T-helper 2 cell treated with Interferon-gamma antibody and Interleukin-4, amounts not matched to agents 100 ng/mL and 5 ng/mL, for 36 hours (primary cell): Measurements from ENCODE around the gene UGT1A9. TPM values are rescaled to one million over a fixed set of nuclear protein-coding genes. Genes with fewer than 3 reads are reported as not detected.
"Not testable (repeated sequence)": the region's sequence is repeated elsewhere in the genome, so short reads cannot be mapped to it uniquely, and the experiment has no call there.

Experiments used
- intact Hi-C: fragments of 100-400 bp; cut with micrococcal nuclease; formaldehyde crosslinking; loops from one replicate; pipeline ENCODE4 v1.15.1; 2023
- total RNA-seq: library from RNA; stranded (reverse); gene quantifications from 2 replicates; pipeline ENCODE4 v1.2.3, GENCODE V29; 2022

UGT1A9 gene
- not detected in 2 replicates for total RNA-seq

DNA sequence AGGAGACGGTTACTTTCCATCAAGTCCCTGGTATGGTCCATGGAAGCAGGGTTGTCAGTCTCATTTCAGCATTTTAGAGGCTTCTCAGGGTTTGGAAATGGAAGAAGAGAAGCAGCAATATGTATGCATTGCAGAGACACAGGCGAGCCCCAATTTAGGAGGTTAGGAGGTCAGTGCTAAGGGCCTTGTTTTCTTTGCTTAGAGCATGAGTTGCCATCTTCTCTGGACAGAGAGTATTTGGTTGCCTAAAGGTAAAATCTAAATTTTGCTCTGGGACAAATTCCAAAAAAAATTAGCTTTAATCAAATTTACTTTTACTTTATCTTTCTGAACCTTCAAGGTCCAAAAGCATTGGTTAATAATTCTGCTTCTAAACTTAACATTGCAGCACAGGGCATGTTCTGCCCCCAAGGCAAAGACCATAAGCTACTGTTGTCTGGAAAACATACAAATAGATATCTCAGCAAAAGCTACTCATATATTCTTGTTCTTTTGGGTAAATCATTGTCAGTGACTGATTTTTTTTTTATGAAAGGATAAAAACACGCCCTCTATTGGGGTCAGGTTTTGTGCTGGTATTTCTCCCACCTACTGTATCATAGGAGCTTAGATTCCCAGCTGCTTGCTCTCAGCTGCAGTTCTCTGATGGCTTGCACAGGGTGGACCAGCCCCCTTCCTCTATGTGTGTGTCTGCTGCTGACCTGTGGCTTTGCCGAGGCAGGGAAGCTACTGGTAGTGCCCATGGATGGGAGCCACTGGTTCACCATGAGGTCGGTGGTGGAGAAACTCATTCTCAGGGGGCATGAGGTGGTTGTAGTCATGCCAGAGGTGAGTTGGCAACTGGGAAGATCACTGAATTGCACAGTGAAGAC lies at the start of gene UGT1A9:
Gene UGT1A9 (plus strand): TSS at position 609 of the 872 bp plus-strand sequence. CDS start 37 bp downstream, at position 646.
- intact Hi-C loops: no loop called here

DNA sequence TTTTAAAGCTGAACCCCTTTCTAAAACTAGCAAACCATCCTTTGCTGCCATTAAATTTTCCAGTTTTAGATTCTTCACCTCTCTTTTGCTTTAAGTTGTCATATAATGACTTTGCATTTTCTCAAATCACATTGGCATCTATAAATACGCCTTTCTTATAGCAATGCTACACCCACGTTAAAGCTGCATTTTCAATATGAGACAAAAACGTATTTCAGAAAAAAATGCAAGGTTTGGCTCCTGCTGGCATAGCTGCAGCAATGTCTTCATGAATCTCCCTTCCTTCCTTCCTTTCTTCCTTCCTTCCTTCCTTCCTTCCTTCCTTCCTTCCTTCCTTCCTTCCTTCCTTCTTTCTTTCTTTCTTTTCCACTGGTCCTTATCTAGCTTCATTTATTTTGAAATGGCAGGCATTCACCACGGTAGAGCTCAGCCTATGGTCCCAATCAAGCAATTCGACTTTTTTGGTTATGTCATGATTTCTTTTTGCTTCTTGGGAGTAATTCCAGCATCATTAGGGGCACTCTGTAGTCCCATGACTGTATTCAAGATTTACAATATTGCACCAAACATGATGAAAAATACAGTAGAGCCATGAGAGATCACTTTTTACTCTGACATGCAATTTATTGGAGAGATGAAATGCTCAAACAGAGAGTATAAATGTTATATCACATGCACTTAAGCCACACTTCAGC lies 44.2 kb upstream of the UGT1A9 start:
- intact Hi-C loops: no loop called here

DNA sequence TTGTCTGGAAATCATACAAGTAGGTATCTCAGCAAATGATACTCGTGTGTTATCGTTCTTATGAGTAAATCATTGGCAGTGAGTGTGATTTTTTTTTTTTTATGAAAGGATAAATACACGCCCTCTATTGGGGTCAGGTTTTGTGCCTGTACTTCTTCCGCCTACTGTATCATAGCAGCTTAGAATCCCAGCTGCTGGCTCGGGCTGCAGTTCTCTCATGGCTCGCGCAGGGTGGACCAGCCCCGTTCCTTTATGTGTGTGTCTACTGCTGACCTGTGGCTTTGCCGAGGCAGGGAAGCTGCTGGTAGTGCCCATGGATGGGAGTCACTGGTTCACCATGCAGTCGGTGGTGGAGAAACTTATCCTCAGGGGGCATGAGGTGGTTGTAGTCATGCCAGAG lies 35.4 kb upstream of the UGT1A9 start, which contains the start of gene UGT1A10:
Gene UGT1A10 (plus strand): TSS at position 143 of the 400 bp plus-strand sequence. CDS start 75 bp downstream, at position 218.
- intact Hi-C loops: not testable (repeated sequence)

DNA sequence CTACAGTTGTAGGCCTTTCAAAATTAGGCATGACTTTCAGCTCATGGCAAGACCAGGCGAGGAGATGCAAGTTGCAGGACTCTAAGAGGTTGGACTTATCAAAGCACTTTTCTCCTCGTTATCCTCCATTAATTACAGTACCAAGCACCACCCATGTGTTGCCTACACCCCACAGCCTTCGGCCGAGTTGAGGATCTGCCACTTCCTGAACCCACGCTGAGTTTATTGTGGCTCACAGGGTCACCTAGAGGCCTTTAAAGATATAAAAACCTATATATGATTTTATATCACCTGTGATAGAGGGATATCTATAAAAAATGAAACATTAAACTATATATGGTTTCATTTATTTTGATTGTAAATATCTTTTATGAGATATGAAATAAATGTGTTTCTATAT lies 32.9 kb upstream of the UGT1A9 start:
- intact Hi-C loops: no loop called here

DNA sequence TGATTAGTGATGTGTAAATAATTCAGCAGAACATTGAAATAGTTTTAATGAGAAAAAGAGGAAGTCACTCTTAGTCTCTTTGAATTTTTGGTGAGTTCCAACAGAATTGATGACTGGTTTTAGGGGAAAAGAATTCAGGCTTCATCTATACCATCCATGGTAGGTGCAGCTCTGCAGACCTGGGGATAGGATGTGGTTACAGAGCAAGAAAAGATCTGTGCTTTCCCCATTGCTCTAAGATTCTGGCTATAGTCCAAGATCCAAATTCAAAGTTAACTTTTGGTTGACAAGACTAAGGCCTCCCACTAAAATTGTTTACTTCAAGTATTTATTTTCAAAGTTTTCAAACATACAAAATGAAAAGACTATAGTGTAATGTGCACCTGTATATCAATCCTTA lies 31.8 kb upstream of the UGT1A9 start:
- intact Hi-C loops: no loop called here

DNA sequence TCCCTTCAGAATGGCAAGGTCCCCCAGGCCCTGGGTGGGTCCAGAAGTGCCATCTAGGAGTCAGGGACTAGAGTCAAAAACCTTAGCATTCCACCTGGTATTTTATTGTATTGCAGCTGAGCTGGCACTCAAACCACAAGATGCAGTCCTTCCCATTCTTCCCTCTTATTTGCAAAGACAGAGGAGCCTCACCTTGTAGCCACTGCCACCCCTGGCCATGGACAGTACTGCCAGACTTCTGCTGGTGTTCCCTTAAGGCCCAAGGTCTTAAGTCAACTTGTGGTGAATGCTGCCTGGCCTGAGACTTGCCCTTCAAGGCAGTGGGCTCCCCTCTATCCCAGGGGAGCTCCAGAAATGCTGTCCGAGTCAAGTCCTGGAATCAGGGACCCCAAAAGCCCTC lies 28.6 kb upstream of the UGT1A9 start:
- intact Hi-C loops: no loop called here

DNA sequence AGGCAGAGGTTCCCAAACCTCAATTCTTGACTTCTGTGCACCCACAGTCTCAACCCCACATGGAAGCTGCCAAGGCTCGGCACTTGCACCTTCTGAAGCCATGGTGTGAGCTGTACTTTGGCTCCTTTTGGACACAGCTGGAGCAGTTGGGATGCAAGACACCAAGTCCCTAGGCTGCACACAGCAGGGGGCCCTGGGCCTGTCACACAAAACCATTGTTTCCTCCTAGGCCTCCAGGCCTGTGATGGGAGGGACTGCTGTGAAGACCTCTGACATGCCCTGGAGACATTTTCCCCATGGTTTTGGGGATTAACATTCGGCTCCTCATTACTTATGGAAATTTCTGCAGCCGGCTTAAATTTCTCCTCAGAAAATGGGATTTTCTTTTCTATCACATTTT lies 25.7 kb upstream of the UGT1A9 start:
- intact Hi-C loops: not testable (repeated sequence)

DNA sequence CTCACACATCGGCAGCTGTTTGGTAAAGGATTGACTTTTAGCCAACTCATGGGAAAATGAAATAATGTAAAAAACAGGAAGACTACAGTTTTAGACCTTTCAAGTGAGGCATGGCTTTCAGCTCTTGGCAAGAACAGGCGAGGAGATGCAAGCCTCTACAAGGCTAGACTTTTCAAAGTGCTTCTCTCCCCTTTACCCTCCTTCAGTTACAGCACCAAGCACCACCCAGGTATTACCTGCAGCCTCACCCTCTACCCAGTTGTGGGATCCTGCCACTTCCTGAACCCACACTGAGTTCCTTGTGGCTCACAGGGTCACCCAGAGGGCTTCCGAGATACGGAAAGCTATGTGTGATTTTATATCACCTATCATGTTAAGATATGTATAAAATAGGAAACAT lies 20.7 kb upstream of the UGT1A9 start:
- intact Hi-C loops: no loop called here

DNA sequence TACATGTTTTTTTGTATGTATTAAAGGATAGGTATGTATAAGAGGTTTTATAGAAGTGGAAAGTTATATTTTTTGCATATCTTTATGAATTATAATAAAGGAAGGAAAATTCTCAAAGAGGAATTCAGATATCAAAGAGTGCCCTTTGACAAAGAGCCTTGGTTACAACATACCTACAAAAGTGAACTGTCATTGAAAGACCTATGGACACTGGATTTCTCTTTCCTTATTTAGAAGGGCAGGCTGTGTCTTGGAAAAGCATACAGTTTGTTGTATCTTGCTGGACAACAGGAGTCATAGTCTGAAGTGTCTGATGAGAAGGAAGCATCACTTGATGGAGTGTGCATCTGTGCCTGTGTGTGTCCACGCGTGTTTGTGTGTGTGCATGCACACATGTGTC lies 20.3 kb upstream of the UGT1A9 start:
- intact Hi-C loops: no loop called here

DNA sequence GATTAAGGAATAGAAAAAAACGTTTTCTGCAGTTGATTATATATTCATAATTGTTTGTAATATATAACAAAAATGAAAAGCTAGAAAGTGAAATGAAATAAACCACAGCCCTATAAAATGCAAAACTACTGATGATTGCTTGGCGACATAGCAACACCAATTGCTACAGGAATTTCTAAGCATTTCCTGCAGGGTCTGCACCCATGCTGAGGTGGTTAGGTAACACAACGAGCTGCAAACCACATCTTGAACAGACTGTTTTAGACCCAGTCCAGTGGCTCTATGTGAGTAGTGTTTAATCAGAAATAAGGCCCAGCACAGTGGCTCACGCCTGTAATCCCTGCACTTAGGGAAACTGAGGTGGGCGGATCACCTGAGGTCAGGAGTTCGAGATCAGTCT lies 17.2 kb upstream of the UGT1A9 start:
- intact Hi-C loops: no loop called here

DNA sequence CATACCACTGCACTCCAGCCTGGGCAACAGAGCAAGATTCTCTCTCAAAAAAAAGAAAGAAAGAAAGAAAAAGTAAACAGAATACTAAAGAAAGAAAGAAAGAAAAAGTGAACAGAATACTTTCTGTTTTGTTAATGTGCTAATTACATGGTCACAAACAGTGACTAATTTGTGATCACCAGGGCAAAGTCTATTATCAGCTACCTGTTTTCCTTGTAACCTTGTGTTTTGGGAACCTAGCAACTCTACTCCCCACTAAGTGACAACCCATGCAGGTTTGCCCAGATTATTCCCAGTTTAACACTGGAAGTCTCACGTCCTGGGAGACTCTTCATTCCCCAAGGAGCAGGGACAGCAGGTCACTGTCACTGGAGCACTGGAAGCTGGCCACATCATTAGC lies 16.7 kb upstream of the UGT1A9 start:
- intact Hi-C loops: no loop called here

DNA sequence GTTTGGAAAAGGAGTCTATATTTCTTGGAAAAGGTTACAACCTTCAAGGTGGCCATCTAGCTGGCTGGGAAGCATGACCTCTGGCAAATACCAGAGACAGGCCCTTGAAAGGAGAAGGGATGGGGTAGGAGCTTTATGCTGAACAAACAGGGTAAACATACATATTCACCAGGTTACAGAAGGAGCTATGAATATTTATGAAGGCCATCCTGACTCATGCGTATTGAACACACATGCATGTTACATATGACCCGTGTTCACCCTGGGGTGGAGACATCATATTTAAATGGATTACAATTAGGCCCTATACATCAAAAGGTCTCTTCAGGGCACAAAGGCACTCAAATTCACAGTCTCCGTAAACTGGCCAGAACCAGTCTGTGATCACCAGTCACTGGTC lies 15.8 kb upstream of the UGT1A9 start:
- intact Hi-C loops: not testable (repeated sequence)

DNA sequence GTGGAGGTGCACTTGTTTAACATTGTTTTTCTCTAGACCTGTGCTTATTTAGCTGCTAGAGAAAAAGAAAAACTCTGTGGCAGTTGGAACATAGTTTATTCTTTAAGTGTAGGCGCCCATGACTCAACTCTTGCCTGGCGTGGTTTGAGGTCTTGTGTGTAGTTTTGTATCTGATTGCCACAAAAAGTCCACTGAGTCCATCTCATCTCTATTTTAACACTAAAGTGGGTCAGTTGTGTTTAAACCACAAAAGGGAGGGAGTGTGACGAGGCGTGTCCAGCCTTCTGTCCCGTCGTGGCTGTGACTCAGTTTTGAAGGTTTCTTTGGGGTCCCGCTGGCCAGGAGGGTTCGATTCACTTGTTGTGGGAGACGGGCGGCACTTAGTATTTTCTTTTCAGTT lies 15.3 kb upstream of the UGT1A9 start:
- intact Hi-C loops: no loop called here

DNA sequence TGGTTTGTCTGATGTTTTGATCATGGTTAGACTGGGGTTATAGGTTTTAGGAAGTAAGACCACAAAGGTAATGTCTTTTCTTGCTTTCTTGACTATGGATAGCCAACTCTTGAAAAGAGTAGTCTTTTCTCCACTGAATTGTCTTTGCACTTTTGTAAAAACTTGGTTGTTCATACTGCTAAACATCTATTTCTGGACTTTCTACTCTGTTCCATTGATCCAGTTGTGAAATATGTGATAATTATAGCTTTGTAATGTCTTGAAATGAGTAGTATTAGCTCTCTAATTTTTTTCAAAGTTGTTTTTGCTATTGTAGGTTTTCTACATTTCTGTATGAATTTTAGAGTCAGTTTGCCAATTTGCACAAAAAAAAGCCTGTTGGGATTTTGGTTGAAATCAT lies 13.1 kb upstream of the UGT1A9 start:
- intact Hi-C loops: no loop called here

DNA sequence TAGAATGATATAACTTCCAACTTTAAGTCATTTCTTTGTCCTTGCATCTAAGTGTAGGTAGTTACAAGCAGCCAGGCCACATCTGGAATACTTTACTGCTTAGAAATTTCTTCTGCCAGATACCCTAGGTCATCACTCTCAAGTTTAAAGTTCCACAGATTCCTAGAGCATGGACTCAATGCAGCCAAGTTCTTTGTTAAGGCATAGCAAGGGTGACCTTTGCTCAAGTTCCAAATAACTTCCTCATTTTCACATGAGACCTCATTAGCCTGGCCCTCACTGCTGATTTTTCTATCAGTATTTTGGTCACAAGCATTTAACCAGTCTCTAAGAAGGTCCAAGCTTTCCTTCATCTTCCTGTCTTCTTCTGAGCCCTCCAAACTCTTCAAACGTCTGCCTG lies 7.8 kb upstream of the UGT1A9 start:
- intact Hi-C loops: no loop called here

DNA sequence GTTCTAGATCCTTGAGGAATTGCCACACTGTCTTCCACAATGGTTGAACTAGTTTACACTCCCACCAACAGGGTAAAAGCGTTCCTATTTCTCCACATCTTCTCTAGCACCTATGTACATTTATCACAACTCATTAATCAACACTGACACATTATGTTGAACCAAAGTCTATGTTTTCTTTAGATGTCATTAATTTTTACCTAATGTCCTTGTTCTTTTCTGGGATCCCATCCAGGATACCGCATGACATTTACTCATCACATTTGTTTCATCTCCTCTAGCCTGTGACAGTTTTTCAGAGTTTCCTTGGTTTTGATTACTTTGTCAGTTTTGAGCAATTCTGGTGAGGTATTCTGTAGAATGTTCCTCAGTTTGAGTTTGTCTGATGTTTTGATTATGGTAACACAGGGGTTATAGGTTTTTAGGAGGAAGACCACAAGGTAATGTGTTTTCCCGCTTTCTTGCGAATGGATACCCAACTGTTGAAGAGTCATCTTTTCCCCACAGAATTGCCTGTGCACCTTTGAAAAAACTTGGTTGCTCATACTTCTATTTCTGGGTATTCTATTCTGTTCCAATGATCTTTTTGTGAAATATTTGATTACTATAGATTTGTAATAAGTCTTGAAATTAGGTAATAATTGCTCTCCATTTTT lies 3.0 kb upstream of the UGT1A9 start:
- intact Hi-C loops: no loop called here

DNA sequence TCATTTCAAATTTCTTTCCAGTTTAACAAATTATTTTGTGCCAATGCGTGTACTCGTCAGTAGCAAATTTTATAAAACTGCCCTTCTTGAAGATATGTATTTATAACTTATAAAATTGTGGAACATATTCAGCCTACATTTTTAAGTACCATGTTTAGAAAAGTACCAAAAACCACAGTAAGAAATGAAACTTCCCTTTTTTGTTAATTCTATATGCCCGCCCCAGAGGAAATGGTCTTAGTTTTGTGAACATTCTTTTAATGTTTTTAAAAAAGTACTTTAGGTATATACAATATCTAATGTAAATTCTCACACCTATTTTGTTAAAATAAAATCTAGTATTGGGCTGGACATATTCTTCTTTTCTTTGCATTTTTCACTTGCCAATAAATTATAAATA lies 1.2 kb downstream of the UGT1A9 start:
- intact Hi-C loops: no loop called here

DNA sequence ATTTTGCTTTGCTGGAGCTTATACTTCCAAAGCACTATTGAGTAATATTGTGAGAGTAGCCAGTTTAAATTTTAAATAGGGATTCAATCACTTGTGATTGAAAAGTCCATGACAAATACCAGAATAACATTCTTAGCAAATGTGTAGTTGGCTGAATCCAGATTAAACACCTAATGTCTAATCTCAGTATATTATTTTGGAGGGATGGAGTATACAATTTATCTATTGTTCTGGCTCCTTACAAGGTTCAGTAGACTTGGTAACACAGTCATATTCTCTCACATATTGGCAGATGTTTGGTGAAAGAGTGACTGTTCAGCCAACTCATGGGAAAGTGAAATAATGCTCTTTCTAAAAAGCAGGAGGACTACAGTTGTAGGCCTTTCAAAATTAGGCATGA lies 2.2 kb downstream of the UGT1A9 start:
- intact Hi-C loops: no loop called here

DNA sequence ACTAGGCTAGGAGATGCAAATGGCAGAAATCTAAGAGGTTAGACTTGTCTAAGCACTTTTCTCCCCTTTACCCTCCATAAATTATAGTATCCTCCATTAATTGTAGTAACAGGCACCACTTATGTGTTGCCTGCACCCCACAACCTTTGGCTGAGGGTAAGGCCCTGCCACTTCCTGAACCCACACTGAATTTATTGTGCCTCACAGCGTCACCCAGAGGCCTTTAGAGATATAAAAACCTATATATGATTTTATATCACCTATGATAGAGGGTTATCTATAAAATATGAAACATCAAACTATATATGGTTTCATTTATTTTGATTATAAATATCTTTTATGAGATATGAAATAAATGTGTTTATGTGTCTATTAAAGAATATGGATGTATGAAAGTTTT lies 2.6 kb downstream of the UGT1A9 start:
- intact Hi-C loops: no loop called here

DNA sequence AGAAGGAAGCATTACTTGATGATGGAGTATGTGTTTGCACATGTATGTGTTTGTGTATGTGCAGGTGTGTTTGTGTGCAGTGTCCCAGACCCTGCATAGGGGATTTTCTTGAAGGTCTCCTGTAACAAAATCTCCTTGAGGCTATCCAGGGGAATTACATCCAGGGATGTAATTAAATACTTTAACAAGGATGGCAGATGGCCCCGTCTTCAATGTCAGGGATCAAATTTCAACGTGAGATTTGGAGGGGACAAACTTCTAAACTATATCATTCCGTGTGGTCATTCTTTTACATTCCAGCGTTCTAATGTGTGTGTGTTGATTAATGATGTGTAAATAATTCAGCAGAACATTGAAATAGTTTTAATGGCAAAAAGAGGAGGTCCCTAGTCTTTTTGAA lies 3.3 kb downstream of the UGT1A9 start:
- intact Hi-C loops: no loop called here

DNA sequence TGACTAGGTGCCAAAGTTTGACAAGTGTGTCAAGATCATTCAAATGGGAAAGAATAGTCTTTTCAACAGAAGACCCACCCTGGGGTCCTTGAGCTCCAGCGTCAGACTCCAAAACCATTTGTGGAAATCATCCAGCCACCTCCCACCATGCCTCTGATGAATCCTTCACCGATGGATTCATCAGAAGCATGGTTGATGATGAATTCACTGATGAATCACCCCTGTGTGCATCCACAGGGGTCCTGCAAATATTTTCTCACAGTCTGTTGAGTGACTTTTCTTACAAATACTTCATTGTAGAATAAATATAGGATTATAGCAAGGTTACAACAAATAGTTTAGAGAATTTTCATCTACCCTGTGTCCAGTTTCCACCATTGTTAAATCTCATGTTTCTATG lies 4.3 kb downstream of the UGT1A9 start:
- intact Hi-C loops: no loop called here

DNA sequence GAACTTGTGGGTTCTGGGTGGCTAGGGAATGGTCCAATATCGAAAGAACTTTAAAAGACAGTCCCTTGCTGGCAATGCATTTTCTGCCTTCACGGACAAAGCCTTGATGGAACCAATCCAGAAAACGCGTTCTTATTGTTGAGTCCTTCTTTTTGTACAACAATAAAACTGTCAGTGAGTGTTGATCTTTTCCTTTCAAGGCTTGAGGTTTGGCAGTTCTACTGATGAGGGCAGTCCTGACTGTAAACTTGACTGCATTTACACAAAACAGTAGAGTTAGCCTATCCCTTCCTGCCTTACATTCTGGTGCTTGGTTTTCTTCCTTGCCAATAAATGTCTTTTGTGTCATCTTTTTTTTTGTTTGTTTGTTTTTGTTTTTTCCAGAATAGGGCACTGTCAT lies 7.5 kb downstream of the UGT1A9 start:
- intact Hi-C loops: no loop called here
